Measurements from ENCODE around the gene SPDEF. TPM values are rescaled to one million over a fixed set of nuclear protein-coding genes. Genes with fewer than 3 reads are reported as not detected.

The SPDEF gene
- total and polyA plus RNA-seq, 4 donors, result 2.6 to 11.8 (median 7.1) TPM

DNA sequence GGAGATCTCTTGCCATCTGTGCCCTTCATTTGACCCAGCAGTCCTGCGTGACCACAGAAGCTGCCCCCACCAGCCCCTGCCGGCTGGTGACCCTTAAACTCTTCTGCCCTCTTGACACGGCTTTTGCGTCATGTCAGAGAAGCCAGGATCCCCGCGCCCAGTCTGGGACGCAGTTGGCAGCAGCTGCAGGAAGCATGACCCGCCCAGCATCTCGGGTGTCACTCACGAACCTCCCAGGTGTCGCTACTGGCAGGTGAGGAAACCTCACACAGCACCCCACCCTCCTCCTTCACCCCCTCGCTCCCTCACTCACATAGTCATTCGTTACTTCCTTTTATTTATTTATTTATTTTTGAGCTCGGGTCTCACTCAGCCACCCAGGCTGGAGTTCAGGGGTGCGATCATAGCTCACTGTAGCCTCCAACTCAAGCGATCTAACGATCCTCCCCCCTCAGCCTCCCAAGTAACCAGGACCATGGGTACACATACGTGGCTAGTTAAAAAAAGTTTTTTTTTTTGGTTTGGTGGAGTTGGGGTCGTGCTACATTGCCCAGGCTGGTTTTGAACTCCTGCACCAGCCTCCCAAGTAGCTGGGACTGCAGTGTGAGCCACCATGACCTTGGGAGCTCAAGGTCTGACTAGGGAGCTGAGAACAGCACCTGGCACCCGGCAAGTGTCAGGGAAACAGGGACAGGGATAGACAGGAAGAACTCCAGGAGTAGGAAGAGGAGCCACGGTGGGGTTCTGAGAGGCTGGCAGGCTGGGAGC is 14.1 kb upstream of the SPDEF start:
- no peaks in the 10 kb centered on the region for H3K4me1 ChIP-seq (ENCODE audit: control insufficient read depth in 5 of 5, insufficient read depth in 5 of 5, low read length in 5 of 5)
- DNase-seq, result no peak
- peaks cover 0 to 2% (median 0%) of the 10 kb centered on the region in 3 donors for H3K27me3 ChIP-seq (ENCODE audit: control insufficient read depth in 3 of 3, insufficient read depth in 3 of 3, low read length in 2 of 3)
- TF ChIP-seq, protein P1, sequence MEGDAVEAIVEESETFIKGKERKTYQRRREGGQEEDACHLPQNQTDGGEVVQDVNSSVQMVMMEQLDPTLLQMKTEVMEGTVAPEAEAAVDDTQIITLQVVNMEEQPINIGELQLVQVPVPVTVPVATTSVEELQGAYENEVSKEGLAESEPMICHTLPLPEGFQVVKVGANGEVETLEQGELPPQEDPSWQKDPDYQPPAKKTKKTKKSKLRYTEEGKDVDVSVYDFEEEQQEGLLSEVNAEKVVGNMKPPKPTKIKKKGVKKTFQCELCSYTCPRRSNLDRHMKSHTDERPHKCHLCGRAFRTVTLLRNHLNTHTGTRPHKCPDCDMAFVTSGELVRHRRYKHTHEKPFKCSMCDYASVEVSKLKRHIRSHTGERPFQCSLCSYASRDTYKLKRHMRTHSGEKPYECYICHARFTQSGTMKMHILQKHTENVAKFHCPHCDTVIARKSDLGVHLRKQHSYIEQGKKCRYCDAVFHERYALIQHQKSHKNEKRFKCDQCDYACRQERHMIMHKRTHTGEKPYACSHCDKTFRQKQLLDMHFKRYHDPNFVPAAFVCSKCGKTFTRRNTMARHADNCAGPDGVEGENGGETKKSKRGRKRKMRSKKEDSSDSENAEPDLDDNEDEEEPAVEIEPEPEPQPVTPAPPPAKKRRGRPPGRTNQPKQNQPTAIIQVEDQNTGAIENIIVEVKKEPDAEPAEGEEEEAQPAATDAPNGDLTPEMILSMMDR (IDR thresholded peaks at IDR 0.05; ENCODE audit: control extremely low read depth, extremely low read depth), result no peak
- H3K9ac ChIP-seq (ENCODE audit: insufficient read depth in 1 of 2, low read length in 2 of 2), result no peak overlapping the region
- 64 to 85% methylated on average over 21 of the region's 21 CpGs for WGBS, 2 donors
- ATAC-seq (ENCODE audit: insufficient read depth, low FRiP score), result no peak
- H3K4me3 ChIP-seq, result no peak overlapping the region
- no peak overlapping the region for H3K27ac ChIP-seq (ENCODE audit: low read depth in 1 of 2, low read length in 1 of 2)
- no peaks in the 10 kb centered on the region for H3K9me3 ChIP-seq (ENCODE audit: control insufficient read depth in 4 of 4, insufficient read depth in 3 of 4, low read length in 3 of 4)
- H3K36me3 ChIP-seq (ENCODE audit: control insufficient read depth in 4 of 4, insufficient read depth in 4 of 4, low read length in 4 of 4), result no peaks in the 10 kb centered on the region

DNA sequence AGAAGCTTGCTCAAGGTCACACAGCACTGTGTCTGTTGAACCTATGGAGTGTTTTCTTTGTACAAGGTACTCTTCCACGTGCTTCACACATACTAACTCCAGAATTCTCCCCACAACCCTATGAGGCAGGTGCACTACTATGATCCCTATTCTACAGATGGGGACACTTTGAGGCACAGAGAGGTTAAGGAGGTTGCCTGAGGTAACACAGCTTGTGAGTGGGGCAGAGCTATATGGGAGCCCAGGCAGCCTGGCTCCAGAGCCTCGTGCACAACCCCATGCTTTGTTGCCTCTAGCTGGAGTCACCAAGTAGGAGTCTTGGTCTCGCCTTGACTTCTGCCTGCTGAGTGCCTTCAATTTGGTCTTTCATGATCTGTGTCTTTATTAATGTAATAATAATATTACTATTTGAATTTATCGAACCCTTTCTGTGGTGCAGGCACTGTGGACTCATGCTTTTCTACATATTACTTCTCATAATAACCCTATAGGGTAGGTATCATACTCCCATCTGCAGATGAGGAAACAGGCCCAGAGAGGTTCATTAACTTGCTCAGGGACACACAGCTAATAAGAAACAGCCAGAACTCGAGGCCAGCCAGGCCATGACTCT is 13.3 kb upstream of the SPDEF start:
- H3K9me3 ChIP-seq (ENCODE audit: control insufficient read depth in 4 of 4, insufficient read depth in 3 of 4, low read length in 3 of 4), result no peaks in the 10 kb centered on the region
- H3K36me3 ChIP-seq (ENCODE audit: control insufficient read depth in 4 of 4, insufficient read depth in 4 of 4, low read length in 4 of 4), result no peaks in the 10 kb centered on the region
- ATAC-seq (ENCODE audit: insufficient read depth, low FRiP score) (no peak), DNase-seq (no peak)
- H3K9ac ChIP-seq (ENCODE audit: insufficient read depth in 1 of 2, low read length in 2 of 2), result no peak overlapping the region
- TF ChIP-seq, protein P1 (IDR thresholded peaks at IDR 0.05; ENCODE audit: control extremely low read depth, extremely low read depth), result no peak
- H3K27me3 ChIP-seq (ENCODE audit: control insufficient read depth in 3 of 3, insufficient read depth in 3 of 3, low read length in 2 of 3), result peaks cover 0 to 2% (median 0%) of the 10 kb centered on the region in 3 donors
- H3K4me1 ChIP-seq (ENCODE audit: control insufficient read depth in 5 of 5, insufficient read depth in 5 of 5, low read length in 5 of 5), result no peaks in the 10 kb centered on the region
- WGBS, 2 donors, result 77 to 83% methylated on average over 5 of the region's 5 CpGs
- no peak overlapping the region for H3K4me3 ChIP-seq
- no peak overlapping the region for H3K27ac ChIP-seq (ENCODE audit: low read depth in 1 of 2, low read length in 1 of 2)

DNA sequence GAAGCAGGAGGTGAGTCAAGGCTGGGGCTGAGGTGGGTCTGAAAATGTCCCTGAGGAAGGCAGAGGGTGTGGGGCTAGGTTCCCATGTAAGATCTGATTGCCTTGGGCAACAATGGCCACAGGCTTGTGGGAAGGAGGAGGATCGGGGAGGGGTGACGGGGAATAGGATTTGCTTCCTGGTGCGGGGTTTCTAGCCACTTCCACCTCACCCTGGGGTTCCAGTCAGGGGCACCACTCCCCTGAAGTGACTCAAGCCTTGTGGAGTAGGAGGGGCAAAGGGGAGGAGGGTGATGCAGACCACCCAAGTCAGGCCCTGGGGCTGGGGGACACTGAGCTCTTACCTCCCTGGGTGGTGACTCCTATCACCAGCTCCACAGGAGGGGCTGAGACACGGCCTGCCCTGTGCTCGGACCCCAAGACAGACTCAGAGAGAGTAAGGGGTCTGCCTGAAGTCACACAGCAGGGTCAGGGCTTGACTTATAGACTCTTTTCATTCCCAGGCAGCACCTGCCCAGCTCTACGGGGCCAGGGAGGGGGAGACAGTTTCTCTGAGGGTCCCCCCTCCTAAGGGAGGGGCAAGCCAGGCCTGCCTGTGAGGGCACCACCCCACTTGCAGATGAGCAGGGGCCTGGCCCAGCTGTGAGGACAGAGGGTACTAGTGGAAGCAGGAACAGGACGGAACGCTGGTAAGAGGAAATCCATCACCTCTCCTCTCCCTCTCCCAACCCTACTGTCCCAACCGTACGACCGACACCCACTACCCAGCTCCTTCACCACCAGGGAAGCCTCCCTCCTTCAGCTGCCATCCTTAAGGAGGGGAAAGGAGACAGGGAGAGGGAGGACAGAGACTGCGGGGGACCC is 12.4 kb upstream of the SPDEF start:
- H3K36me3 ChIP-seq (ENCODE audit: control insufficient read depth in 4 of 4, insufficient read depth in 4 of 4, low read length in 4 of 4), result no peaks in the 10 kb centered on the region
- no peak overlapping the region for H3K4me3 ChIP-seq
- no peak overlapping the region for H3K9ac ChIP-seq (ENCODE audit: insufficient read depth in 1 of 2, low read length in 2 of 2)
- 55 to 56% methylated on average over 12 of the region's 12 CpGs for WGBS, 2 donors
- no peak for ATAC-seq (ENCODE audit: insufficient read depth, low FRiP score)
- H3K4me1 ChIP-seq (ENCODE audit: control insufficient read depth in 5 of 5, insufficient read depth in 5 of 5, low read length in 5 of 5), result no peaks in the 10 kb centered on the region
- TF ChIP-seq, protein P1 (IDR thresholded peaks at IDR 0.05; ENCODE audit: control extremely low read depth, extremely low read depth), result no peak
- H3K27ac ChIP-seq (ENCODE audit: low read depth in 1 of 2, low read length in 1 of 2), result no peak overlapping the region
- DNase-seq, result no peak
- H3K9me3 ChIP-seq (ENCODE audit: control insufficient read depth in 4 of 4, insufficient read depth in 3 of 4, low read length in 3 of 4), result no peaks in the 10 kb centered on the region
- H3K27me3 ChIP-seq (ENCODE audit: control insufficient read depth in 3 of 3, insufficient read depth in 3 of 3, low read length in 2 of 3), result peaks cover 0 to 2% (median 0%) of the 10 kb centered on the region in 3 donors
